Esophagus squamous epithelium (tissue), 4 donors: ENCODE measurements around the gene SLC23A3.

ENCODE experiments used
- CTCF ChIP-seq, 6 experiments: fragments of 450-650 bp in 4 of 6; fragments of 200-600 bp in 2 of 6; sonication (generic) in 2 of 6; IDR thresholded peaks; one replicate each; pipeline ENCODE4 v1.5.1; 2016 to 2019; ENCODE audit warnings: antibody characterized with exemption in 6 of 6, mild to moderate bottlenecking in 4 of 6, moderate library complexity in 4 of 6
- POLR2A ChIP-seq, 4 donors: fragments of 450-650 bp; IDR thresholded peaks; one replicate each; pipeline ENCODE4 v1.6.1; 2017; ENCODE audit warnings: antibody characterized with exemption in 4 of 4, mild to moderate bottlenecking in 4 of 4, moderate library complexity in 3 of 4

GRCh38 chr2:219131744-219132143 is 38.1 kb downstream of the SLC23A3 start:
- TF ChIP-seq CTCF (IDR thresholded peaks at IDR 0.05) (no peak), POLR2A (IDR thresholded peaks at IDR 0.05) (no peak)
